ENCODE results near the gene HIGD2A. TPM values are rescaled to one million over a fixed set of nuclear protein-coding genes. Genes with fewer than 3 reads are reported as not detected.

The HIGD2A gene
- total RNA-seq (2022; extraction: Qiagen RNA extraction) = 239 to 292 TPM (median 247 TPM) in 5 replicates

GRCh38 chr5:176388444-176389134 is at the start of gene HIGD2A, which contains the start of gene NOP16:
TSS of gene HIGD2A (plus strand) at chr5:176388751. CDS start at chr5:176388820, 69 bp downstream.
TSS of gene NOP16 (minus strand) at chr5:176388598. CDS start at chr5:176388539, 59 bp downstream.

GRCh38 chr5:176361437-176362232 is 26.9 kb upstream of the HIGD2A start, which contains the start of gene KIAA1191:
TSS of gene KIAA1191 (minus strand) at chr5:176361764. CDS start at chr5:176359508, 2,256 bp downstream.

GRCh38 chr5:176365351-176366231 is 23.0 kb upstream of the HIGD2A start, which contains the start of gene ARL10:
TSS of gene ARL10 (plus strand) at chr5:176365487. CDS start at chr5:176365564, 77 bp downstream.

GRCh38 chr5:176415952-176416924 is 27.7 kb downstream of the HIGD2A start, which contains the start of gene CLTB:
TSS of gene CLTB (minus strand) at chr5:176416539. CDS start at chr5:176416363, 176 bp downstream.

Other genes with a start within 250 kb of the HIGD2A start
- gene SIMC1, start 150.3 kb upstream of the HIGD2A start, total RNA-seq (2022; extraction: Qiagen RNA extraction) = 14.1 to 19.0 TPM (median 16.4 TPM) in 5 replicates
- gene KIAA1191, start 27.0 kb upstream of the HIGD2A start, total RNA-seq (2022; extraction: Qiagen RNA extraction) = 76.4 to 94.0 TPM (median 92.3 TPM) in 5 replicates
- gene ARL10, start 23.3 kb upstream of the HIGD2A start, total RNA-seq (2022; extraction: Qiagen RNA extraction) = 0.47 to 0.97 TPM (median 0.53 TPM) in 5 replicates
- gene NOP16, start 153 bp upstream of the HIGD2A start, total RNA-seq (2022; extraction: Qiagen RNA extraction) = 121 to 129 TPM (median 127 TPM) in 5 replicates
- 111 to 172 TPM (median 168 TPM) in 5 replicates for gene CLTB, start 27.8 kb downstream of the HIGD2A start, total RNA-seq (2022; extraction: Qiagen RNA extraction)
- gene FAF2, start 59.6 kb downstream of the HIGD2A start, total RNA-seq (2022; extraction: Qiagen RNA extraction) = 48.5 to 54.4 TPM (median 50.7 TPM) in 5 replicates
- 20.4 to 40.3 TPM (median 35.2 TPM) in 5 replicates for gene RNF44, start 148.7 kb downstream of the HIGD2A start, total RNA-seq (2022; extraction: Qiagen RNA extraction)
- gene CDHR2, start 160.6 kb downstream of the HIGD2A start, total RNA-seq (2022; extraction: Qiagen RNA extraction) = 0.05 to 0.33 TPM (median 0.13 TPM) in 5 replicates
- 8.1 to 10.1 TPM (median 9.3 TPM) in 5 replicates for gene GPRIN1, start 221.4 kb downstream of the HIGD2A start, total RNA-seq (2022; extraction: Qiagen RNA extraction)
- 0.95 to 1.7 TPM (median 1.3 TPM) in 5 replicates for gene SNCB, start 241.8 kb downstream of the HIGD2A start, total RNA-seq (2022; extraction: Qiagen RNA extraction)
- gene EIF4E1B, start 241.9 kb downstream of the HIGD2A start, total RNA-seq (2022; extraction: Qiagen RNA extraction) = not detected in 5 replicates